EL (cell line): Measurements from ENCODE around the gene CACNA2D1.

Experiments used
- DNase-seq: peaks from one replicate; pipeline ENCODE4 v3.0.0-alpha.2; 2016

Gene CACNA2D1

DNA sequence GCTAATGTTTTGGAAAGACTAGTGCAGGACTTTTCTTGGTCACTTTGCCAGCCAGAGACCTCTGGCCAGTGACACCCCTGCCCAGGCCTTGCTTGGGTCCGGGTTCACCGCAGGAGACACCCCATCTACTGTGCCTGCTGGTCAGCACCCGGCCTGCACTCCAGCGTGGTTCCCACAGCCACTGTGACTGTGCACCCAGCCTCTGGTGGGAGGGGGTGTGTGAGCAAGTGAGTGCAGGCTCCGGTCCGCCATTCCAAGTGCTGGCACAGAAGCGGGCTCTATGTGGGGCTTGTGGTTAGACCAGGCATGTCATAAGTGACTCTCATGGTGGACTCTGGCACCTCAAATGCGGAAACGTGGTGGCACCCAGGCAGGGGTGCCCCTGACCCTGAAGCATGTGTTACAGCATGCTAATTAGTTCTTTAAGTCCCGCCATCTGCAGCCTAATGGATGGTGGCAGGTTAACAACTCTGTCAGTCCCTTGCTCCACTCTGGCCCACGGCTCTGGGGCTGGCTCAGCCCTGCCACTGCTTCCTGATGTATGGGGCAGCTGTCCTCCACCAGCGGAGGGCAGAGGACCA, 361.8 kb downstream of the CACNA2D1 start:
- no peak for DNase-seq

DNA sequence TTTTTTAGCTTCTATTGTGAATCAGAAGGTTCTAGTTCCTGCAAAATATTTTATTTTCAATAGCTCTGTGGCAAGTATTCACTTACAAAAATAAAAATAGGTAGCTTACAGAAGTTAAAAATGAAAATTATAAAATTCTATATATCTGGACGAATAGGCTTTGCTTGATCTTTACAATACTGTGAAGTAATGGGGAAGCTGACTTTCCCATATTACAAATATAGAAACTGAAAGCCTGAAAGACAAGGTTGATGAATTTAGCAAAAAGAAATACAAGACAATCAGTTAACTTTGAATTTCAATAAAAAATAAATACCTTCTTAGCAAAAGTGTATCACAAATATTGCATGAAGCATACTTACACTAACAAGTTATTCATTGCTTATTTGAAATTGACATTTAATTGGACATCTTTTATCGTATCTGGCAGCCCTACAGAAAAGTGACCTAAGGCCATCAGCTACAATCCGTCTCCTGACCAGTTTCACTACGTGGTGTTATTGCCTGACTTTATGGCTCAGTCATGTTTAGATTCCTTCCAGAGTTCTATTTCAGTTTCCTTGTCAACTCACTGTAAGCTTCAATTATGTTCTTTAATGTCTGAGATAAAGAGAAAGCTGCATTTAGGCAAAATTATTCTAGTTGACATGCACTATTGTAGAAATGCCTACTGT, 363.2 kb downstream of the CACNA2D1 start:
- no peak for DNase-seq

DNA sequence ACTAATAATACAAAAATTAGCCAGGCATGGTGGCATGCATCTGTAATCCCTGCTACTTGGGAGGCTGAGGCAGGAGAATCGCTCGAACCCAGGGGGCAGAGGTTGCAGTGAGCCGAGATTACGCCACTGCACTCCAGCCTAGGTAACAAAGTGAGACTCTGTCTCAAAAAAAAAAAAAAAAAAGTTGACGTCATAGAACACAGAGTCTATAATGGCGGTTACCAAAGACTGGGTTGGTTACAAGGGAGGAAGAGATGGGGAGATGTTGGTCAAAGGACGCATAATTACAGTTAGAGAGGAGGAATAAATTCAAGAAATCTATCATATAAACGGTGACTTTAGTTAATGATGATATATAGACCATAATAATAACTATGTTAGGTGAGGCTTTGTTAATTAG, 364.1 kb downstream of the CACNA2D1 start:
- DNase-seq = no peak

DNA sequence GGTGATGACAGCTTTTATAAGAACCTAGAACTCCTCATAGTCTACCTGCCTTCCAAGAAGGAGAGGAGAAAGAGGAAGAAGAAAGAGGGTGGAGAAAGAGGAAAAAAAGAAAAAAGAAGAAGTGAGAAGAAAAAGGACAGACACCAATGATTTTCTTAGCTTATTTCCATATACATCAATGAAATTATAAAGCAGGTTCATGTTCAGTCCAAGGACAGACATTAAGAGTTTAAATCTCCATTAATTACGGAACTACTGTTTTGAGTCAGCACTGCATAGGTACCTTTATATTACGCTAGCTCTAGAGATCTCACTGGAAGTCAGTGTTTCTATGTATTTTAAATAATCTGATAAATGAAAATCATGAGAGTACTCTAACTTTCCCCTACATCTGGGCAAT, 364.8 kb downstream of the CACNA2D1 start:
- no peak for DNase-seq

DNA sequence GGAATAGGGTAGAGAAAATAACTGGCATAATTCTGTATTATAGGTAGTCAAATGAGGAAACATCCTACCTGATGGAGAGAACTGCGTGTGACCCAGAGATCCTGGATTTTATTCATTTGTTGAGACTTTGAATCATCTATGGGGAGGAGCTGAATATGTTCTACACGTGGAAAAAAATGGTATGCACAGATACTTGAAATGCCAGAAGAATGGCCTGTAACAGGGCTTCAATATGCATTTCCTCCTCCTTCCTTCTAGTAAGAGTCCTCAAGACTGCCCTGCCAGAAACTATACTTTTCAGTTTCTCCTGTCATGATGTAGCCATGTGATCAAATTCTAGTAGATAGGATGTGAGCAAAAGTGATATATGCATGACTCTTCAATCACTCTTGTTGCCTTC, 372.1 kb downstream of the CACNA2D1 start:
- DNase-seq = no peak

DNA sequence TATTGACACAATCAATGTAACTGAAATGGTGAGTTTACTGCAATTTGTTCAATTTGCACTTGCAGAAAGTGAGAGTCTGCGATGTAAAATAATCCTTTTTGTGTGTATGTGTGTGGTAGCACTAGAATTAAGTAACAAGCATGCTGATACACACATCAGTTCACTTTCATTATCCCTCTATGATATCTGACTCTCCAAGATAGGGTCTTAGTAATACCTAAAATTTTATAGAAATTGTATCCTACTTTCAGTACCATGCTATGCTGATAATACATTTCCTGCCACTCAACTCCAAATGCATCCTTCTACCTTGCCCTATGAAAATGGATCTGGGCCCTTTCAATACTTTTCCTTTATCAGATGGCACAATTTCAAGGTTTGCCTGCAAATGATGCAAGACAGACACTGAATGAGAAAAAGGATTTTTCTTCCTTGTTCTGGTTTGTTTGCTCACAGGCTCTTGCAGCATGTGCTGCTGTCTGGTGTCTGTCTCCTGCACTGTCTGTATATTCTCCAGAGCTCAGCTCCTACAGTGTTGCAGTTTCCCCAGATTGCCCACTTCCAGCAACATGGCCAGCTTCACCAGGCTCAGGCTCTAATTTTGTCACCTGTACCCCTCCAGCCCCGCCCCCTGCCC, 375.8 kb downstream of the CACNA2D1 start:
- DNase-seq = no peak

DNA sequence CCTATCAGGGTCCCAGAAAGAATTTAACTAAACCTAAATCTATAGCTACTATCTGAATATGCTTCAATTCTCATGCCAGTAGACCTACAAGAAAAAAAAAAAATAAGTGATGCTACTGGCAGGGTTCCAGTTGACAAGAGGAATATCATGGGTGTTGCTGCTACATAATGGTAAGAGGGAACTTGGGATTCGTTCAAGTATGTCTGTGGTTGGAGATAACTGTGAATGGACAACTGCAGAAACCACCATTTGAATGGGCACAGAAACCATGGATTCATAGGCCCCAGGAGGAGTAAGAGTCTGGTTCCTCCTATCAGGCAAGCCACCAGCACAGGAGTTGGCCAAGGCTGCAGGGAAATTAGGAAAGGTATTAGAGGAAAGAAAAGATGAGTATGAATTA, 386.1 kb downstream of the CACNA2D1 start:
- no peak for DNase-seq

DNA sequence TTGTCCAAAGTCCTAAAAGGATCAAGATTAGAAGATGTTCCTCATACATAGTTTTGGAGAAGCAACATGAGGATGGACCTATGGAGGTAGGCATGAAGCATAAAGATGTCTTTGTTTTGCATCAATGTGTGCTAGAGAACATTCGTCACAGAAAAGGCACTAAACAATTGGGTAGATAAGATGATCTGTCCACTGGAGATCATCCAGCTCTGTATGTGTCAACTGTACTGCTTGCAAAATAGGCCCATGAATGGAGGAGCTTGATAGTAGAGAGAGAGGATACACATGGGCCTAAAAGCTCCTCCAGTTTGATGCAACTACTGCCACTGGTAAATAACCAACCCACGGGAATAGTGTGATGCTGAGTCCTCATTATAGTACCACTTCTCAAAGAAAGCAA, 387.3 kb downstream of the CACNA2D1 start:
- no peak for DNase-seq

DNA sequence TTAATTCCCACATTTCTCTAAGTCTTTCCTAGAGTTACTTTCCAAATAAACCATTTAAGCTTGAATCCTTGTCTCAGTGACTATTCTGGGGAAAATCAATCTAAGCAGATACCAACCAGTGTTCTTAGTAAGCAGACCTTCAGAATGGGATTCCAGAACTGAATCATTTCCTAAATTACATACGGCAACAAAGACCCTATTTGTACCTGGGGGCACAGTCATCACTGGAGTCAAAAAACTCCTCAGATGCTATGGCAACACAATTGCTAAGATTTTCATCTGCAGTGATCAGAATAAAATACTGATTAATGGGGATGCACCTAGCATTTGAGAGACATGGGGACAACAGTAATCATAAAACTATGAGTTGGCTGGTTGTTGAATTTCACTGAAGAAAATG, 389.0 kb downstream of the CACNA2D1 start:
- no peak for DNase-seq

DNA sequence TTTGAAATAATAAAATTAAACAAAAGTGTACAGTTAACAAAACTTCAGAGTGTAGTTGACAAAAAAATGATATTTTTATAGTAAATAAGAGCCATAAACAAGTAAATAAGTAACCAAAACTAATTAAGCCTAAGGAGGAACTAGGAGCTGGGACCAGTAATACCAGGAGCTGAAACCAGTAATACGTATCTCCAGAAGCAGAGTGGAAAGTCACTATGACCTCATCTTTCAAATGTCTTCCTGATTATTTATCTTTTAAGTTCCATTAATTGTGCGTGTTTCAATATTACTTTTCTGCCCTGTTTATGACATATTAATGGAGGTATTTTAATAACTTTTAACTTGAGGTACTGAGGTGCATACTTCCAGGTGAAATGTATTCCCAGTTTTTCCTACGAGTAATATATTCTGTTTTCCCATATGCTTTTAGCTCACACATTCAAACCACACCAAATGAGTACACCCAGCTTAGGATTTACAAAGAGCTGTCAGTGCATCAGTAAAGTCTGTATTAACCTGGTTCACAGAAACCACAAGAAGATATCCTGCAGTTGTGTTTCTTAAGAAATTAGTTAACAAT, 390.0 kb downstream of the CACNA2D1 start:
- no peak for DNase-seq

DNA sequence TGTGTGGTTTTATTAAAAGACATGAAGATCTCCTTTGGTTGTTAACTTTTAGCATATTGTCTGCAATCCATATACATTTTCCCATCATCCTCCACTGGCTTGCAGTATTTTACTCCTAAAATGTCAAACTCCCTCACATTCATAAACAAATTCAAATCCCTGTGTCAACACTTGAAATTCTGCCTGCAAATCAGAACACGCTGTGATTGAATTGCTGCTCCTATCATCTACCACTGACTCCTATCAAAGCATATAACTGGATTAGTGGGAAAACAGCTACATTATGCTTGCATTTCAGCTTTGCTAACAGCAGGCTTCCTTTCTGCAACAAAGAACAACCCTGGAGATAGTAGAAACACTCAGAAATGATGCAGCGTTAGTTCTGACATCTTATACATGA, 392.0 kb downstream of the CACNA2D1 start:
- DNase-seq = no peak

DNA sequence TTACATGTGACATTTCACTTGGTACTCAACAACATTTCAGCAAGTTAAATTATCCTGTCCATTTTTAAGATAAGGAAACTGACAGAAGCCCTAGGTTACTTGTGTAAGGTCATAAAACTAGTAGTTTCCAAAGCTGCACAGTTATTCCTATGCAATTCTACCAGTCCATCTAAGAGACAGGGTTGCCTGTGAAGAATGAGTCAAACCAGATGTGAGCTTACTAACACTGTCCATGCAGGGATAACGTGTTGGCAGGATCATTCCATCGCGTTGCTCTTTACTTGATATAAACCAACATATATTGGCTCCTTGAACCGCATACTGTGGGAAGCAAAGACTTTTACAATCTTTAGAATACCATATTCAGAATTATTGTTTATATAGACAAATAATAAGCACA, 392.8 kb downstream of the CACNA2D1 start:
- DNase-seq = peak; percentile 56

DNA sequence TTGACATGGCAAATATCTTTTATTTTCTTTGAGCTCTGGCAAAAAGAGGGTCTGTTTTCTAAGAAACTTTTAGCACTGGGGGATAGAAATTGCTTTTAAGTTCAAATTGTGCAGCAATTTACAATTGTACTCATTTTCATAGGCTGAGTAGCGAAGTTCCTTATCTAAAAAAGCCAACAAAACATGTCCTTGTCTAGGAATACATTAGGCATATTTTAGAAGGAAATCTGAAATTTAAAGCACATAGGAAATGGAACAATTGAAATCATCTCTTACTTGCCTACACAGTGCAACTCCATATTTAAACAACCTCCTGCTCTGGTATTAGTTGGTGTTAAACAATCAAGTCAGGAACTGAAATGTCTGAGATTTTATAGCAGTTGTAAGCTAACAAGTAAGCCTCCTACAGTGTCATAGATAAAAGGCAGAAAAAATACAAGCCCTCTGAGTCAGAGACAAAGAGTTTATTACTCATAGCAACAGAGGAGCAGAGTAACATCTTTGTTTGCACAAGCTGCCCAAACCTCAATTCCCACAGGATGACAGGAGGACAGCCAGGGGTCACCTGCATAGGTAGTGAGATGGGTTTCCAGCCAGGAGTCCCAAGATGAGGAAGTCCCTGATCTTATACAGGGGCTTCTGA, 393.6 kb downstream of the CACNA2D1 start:
- peak; percentile 78 for DNase-seq

DNA sequence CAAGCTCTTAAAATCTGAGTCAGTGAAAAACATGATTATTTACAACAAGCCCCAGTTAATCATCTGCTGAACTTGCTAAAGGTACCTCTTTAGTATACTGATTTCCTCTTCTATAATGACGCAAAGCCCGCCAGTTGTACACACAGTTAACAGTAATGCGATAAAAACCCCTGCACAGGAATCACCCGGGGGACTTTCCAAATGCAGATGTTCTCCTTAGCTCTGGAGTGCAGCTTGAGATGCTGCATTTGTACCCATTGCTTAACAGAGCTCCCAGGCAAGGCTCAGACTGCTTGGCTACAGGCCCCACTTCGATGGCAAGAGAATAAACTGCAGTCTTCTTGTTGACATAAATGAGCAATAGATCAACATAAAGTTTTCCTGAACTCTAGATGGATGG, 394.1 kb downstream of the CACNA2D1 start:
- no peak for DNase-seq

DNA sequence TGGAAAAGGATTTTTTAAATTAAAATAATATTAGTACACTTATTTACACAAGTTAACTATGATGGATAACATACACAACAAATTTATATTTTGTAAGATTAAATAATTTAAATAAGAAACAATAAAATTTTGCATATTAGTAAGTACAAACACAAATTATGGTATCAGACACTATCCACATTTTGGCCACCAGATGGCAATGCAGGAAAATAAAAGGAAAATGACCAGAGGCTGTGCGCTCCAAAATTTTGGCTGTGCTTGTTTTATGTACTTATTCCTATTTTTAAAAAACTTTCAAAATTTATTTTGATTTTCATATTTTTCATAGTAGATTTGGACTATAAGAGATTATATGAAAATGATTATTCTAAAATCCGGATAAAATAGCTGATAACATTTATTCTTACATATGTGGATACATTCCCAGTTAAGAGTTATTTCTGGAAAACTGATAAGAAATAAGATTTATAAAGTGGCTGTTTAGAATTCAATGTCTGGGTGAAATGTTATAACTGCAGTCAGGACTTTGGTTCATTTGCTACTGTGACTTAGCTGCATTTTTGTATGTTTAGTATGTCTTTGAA, 399.0 kb downstream of the CACNA2D1 start:
- peak; percentile 59 for DNase-seq

DNA sequence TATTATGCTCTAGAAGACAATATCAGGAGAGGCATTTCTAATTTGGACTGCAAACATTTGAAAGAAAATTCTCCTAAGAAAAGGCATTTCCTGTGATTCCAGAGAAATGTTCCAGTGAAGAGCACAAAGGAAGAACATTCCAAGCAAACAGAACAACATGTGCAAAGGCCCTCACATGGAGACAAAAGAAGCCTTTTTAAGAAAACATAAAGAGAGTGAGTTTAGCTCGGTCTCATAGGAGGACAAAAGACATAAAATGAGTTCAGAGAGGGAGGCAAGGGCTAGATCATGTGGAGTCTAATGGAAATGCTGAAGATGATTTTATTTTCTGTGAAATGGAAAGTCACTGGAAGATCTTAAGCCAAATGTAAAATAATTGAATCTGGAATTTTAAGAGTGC, 404.0 kb downstream of the CACNA2D1 start:
- peak; percentile 4 for DNase-seq

DNA sequence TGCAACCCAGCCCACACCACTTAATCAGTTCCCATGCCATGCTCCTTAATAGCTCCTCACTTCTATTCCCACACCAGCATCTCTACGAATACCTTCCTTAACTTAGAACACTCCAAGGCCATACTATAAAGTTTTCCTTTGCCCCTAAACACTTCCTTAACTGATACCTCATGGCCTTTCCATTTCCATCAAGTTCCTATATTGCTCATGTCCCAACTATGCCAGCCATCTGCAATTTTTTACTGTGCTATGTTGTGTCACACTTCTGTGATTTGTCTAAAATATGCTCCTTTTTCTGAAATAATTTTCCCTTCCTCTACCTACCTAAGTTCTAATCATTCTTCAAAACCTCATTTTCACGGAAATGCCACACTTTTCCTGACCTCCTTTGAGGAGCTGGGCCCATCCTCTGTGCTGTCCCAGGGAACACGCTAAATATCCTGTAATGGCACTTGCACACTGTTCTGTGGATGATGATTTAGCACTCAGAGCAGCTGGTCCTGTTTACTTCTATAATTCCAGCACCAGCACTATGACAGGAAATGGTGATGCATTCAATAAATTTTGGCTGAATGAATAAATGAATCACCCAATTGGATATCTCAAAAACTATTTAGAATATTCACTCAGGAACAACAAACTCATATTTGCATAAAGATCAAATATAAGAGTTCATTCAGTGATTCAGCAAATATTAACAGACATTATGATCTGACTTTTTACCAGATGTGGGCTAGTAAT, 407.3 kb downstream of the CACNA2D1 start:
- peak; percentile 87 for DNase-seq

DNA sequence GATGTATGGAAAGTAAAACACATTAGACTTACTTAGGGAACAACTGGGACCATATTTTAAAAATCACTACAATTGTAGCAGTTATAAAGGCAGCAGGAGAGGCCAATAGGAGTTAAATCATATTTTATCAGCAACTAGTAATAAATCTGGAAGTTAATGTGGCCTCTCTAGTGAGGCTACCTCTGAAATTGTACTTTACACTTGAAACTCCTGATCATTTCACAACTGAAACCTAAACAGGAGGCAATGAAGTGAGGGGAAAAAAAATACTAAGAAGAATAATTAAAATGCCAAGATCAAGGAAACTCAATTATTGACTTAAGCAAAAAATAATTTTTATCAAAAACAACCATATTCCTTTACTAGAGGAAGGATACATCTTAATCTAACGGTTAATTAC, 408.1 kb downstream of the CACNA2D1 start:
- DNase-seq = no peak

DNA sequence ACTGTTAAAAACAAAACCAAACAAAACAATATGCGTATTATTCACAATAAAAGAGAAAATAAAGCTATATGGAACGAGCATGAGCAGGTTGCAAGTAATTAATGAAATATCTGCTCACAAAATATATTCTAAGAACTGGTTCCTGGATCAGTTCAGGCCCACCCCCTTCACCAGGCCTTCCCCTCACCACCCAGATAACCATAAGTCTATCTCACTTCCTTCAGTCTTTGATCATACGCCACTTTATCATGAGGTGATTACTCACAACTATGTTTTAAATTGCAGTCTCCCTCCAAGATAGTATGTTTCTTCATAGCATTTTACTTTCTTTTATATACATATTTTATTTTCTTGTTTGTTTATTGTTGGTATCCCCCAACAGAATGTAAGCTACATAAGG, 410.7 kb downstream of the CACNA2D1 start:
- DNase-seq = no peak

DNA sequence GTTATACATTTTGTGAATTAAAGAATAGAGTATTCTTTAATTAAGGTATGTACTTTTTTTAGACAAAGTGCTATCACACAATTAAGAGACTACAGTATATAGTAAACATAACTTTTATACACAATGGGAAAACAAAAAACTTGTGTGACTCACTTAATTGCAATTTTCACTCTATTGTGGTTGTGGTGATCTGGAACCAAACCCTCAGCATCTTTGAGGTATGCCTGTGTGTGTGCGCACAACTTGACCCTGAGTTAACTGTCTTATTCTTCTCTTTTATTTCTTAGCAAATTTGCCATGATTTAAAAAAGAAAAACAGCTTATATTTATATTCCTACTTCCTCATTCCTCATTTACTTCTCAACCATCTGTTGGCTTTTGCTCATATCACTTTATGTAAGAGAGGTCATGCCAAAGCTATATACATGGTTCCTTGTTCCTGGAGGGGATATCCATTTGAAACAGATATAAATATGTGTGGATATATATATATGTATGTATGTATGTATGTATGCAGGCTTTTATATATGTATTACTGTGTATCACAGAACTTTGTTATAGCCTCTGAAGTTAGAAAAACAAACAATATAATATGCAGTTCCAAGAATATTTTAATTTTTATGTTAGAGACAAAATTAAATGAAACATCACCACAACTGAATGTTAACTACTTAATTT, 414.2 kb downstream of the CACNA2D1 start:
- peak; percentile 16 for DNase-seq

DNA sequence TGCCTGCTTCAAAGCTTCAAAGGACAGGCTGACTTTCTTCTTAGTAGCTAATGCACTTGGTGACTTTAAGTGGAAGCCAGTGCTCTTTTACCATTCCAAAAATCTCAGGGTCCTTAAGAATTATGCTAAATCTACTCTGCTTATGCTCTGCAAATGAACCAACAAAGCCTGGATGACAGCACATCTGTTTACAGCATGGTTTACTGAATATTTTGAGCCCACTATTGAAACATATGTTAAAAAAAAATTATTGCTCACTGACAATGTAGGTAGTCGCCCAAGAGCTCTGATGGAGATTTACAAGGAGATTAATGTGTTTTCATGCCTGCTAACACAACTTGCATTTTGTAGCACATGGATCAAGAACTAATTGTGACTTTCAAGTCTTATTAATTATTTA, 415.5 kb downstream of the CACNA2D1 start:
- DNase-seq = no peak

DNA sequence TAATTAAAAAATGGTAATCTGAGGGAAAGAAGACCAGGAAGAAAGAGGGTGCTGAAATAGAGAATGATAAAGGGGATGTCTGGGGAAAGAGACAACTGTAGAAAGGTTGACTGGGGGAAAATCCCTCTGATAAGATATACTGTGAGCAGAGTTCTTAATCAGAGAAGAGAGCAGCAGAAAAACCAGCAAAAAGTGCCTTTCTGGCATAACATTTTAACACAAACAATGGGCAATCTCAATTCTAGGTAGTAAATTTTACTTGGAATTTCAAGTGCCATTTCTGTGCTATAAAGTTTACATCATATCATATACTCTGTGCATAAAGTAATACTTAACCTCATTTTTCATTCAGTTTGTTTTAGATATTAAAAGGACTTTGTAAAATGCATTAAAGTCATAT, 421.9 kb downstream of the CACNA2D1 start:
- DNase-seq = no peak
